Body of pancreas (tissue), 4 donors: ENCODE results near the gene MRM2.

ENCODE experiments used
- CTCF ChIP-seq, 7 experiments: fragments of 450-650 bp in 4 of 7; fragments of 200-600 bp in 3 of 7; sonication (generic) in 3 of 7; IDR thresholded peaks; one replicate each; pipeline ENCODE4 v1.5.1; 2016 to 2019; ENCODE audit warnings: antibody characterized with exemption in 7 of 7
- POLR2A ChIP-seq, 3 donors: fragments of 450-650 bp; IDR thresholded peaks; one replicate each; pipeline ENCODE4 v1.6.1; 2016; ENCODE audit warnings: antibody characterized with exemption in 3 of 3, mild to moderate bottlenecking in 2 of 3

GRCh38 chr7:2273866-2274265 lies 31.9 kb upstream of the MRM2 start:
- TF ChIP-seq CTCF (IDR thresholded peaks at IDR 0.05), result no peak
- TF ChIP-seq POLR2A (IDR thresholded peaks at IDR 0.05), result no peak
